Mesothelial cell of epicardium (in vitro differentiated cells): ENCODE results near the gene CCL2. TPM values are rescaled to one million over a fixed set of nuclear protein-coding genes. Genes with fewer than 3 reads are reported as not detected.

ENCODE experiments used
- DNase-seq, 2 experiments: peaks; one replicate each; pipeline ENCODE4 v3.0.0; 2021; ENCODE audit warnings: low spot score in 2 of 2; ENCODE audit not compliant: unreplicated experiment in 2 of 2
- H3K27ac Mint-ChIP-seq: 2 replicates; pipeline ENCODE4 v1.8.0; 2021; ENCODE audit warnings: mixed read lengths
- H3K27me3 Mint-ChIP-seq: 2 replicates; pipeline ENCODE4 v1.8.0; 2021; ENCODE audit warnings: low read depth, mixed read lengths
- H3K36me3 Mint-ChIP-seq: 2 replicates; pipeline ENCODE4 v1.8.0; 2021; ENCODE audit warnings: mixed read lengths
- H3K4me1 Mint-ChIP-seq: 2 replicates; pipeline ENCODE4 v1.8.0; 2021; ENCODE audit warnings: mixed read lengths
- H3K4me3 Mint-ChIP-seq: 2 replicates; pipeline ENCODE4 v1.8.0; 2021; ENCODE audit warnings: mild to moderate bottlenecking, moderate library complexity, mixed read lengths
- H3K9me3 Mint-ChIP-seq: 2 replicates; pipeline ENCODE4 v1.8.0; 2021; ENCODE audit warnings: mixed read lengths
- total RNA-seq: library from RNA; stranded (reverse); gene quantifications from 3 replicates; pipeline ENCODE4 v1.2.1, GENCODE V29; 2021
- TF ChIP-seq, protein P1 (sequence below): fragments of 200-600 bp; sonication (generic); IDR thresholded peaks from one replicate; pipeline ENCODE4 v1.5.0; 2021; ENCODE audit warnings: antibody characterized with exemption; ENCODE audit not compliant: unreplicated experiment

The CCL2 gene
- total RNA-seq, 1 donor from 2014 or later = 53.5 TPM

DNA sequence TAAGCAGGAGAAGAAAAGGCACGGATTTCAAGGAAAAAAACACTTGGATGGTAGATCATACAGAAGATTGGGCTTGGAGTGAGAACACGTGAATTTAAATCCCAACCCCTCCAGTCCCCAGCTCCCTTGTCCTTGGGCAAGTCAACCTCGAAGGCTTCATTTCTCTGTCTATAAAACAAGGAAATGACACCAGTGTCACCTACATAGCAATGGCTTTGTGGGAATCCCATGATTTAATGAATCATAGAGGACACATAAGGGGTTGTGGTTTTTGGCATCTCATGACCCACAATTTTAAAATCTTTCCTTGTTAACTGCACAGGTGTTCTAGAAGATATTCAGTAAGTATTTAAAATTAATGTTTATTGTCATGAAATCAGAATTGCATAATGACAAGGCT, 8.2 kb upstream of the CCL2 start:
- Mint-ChIP-seq H3K4me3 (no peak overlapping the region), H3K4me1 (peaks cover 29% of the 10 kb centered on the region), H3K36me3 (no peaks in the 10 kb centered on the region), H3K27ac (no peak overlapping the region), H3K9me3 (no peaks in the 10 kb centered on the region), H3K27me3 (peaks cover 3% of the 10 kb centered on the region)
- DNase-seq = no peak
- TF ChIP-seq, protein P1, sequence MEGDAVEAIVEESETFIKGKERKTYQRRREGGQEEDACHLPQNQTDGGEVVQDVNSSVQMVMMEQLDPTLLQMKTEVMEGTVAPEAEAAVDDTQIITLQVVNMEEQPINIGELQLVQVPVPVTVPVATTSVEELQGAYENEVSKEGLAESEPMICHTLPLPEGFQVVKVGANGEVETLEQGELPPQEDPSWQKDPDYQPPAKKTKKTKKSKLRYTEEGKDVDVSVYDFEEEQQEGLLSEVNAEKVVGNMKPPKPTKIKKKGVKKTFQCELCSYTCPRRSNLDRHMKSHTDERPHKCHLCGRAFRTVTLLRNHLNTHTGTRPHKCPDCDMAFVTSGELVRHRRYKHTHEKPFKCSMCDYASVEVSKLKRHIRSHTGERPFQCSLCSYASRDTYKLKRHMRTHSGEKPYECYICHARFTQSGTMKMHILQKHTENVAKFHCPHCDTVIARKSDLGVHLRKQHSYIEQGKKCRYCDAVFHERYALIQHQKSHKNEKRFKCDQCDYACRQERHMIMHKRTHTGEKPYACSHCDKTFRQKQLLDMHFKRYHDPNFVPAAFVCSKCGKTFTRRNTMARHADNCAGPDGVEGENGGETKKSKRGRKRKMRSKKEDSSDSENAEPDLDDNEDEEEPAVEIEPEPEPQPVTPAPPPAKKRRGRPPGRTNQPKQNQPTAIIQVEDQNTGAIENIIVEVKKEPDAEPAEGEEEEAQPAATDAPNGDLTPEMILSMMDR = no peak

DNA sequence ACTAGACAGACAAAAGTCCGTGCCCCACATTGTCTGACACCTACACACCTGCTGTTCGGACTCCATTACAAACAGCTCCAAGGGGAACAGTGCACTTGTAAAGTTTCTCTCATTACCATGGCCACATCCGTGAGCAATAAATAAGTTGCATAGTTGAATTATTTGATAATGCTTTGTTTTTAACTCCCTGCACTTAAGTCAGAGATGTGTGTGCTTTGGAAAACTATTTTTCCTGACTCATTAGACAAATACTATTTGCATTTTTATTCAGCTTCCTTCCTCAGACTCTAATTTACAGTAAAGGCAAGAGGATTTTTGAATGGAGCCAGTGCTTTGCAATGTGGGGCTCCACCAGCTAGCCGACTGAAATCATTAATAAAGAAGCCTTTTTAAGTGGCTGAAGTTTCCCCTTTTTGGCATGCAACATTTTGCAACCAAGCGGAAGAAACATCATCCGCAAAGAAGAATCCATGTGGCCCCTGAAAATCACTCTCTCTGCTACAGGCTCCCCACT, 6.5 kb upstream of the CCL2 start:
- H3K4me1 Mint-ChIP-seq = peaks cover 44% of the 10 kb centered on the region

DNA sequence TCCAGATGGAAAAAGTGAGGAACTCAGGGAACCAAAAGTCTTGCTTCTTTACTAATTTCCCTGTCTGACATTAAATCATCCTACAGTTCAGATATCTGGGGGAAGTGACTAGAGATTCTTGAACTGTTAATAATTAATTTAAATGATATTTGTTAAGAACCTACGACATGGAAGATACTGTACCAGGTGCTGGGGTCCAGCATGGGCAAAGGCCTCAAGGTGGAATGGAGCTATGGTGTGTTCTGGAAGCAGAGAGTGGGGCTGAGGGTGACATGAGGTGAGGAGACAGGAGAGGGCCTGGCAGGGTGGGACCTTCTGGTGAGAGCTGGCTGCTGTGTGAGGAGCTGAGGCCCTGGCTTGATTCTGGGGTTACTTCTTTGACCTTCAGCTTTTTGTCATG, 6.0 kb upstream of the CCL2 start:
- no peaks in the 10 kb centered on the region for H3K9me3 Mint-ChIP-seq
- no peak for DNase-seq
- H3K27me3 Mint-ChIP-seq = peaks cover 3% of the 10 kb centered on the region
- no peaks in the 10 kb centered on the region for H3K36me3 Mint-ChIP-seq
- TF ChIP-seq, protein P1 = no peak
- H3K4me1 Mint-ChIP-seq = peaks cover 49% of the 10 kb centered on the region
- no peak overlapping the region for H3K4me3 Mint-ChIP-seq
- H3K27ac Mint-ChIP-seq = no peak overlapping the region

More for the DNA sequence above, 6.5 kb upstream of the CCL2 start:
- H3K27me3 Mint-ChIP-seq = peaks cover 3% of the 10 kb centered on the region
- DNase-seq = no peak
- no peak overlapping the region for H3K4me3 Mint-ChIP-seq
- no peak overlapping the region for H3K27ac Mint-ChIP-seq
- TF ChIP-seq, protein P1 = no peak
- H3K36me3 Mint-ChIP-seq = no peaks in the 10 kb centered on the region
- no peaks in the 10 kb centered on the region for H3K9me3 Mint-ChIP-seq

DNA sequence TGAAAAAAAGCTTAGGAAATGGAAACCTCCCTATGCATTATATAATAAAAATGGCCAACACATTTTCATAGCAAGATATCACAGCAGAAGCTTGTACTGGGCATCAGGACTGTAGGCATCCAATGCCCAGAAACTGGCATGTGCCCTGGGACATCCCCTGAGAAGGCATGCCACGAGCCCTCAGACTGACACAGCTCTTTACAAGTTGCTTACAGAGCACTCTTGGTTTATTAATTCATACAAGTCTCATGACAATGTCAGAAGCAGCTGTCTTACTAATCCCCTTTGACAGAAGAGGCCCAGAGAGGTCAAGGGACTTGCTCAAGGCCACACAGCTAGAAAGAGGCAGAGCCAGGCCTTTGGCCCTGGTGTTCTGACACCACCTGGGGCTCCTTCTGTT, 5.6 kb upstream of the CCL2 start:
- Mint-ChIP-seq H3K4me3 (no peak overlapping the region), H3K4me1 (peaks cover 54% of the 10 kb centered on the region), H3K27me3 (peaks cover 3% of the 10 kb centered on the region), H3K36me3 (no peaks in the 10 kb centered on the region), H3K27ac (no peak overlapping the region), H3K9me3 (no peaks in the 10 kb centered on the region)
- no peak for DNase-seq
- TF ChIP-seq, protein P1 = no peak

DNA sequence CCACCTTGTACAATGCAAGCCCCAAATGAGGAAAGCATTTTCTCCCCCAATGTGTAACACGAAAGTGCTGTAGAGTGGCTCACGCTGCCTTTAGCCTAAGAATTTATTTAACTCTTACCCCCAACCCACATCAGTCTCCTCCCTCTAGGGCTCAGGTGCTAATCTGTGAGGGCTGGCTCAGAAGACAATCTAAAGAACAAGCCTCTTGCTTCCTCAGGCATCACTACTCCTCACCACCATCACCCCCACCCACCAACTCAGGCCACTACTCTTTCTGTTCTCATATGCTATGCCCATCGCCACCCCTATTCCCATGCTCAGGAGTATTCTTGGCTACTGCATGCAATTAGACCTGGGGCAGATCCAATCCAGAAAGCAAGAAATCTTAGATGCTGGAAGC, 3.9 kb upstream of the CCL2 start:
- Mint-ChIP-seq H3K27me3 (peaks cover 3% of the 10 kb centered on the region), H3K4me1 (peaks cover 64% of the 10 kb centered on the region), H3K36me3 (no peaks in the 10 kb centered on the region), H3K4me3 (no peak overlapping the region), H3K9me3 (no peaks in the 10 kb centered on the region), H3K27ac (peak overlapping the region; percentile 98)
- no peak for DNase-seq
- TF ChIP-seq, protein P1 = no peak

DNA sequence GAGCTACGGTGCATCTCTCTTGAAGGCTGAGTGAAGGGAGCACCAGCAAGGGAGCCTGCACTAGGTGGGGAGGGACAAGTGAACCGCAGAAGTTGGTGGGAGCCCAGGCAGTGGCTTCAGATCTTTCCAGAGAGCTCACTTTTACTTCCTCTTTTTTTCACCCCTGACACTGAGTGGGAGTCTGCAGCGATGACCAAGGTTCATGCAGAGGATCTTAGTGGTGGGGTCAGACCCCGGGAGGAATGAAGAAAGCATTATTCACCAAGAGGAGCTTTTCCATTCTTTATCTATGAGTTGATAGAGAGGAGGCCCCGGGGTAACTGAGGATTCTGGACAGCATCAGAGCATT, 3.0 kb upstream of the CCL2 start:
- peak overlapping the region; percentile 98 for H3K27ac Mint-ChIP-seq

More for the DNA sequence above, 3.0 kb upstream of the CCL2 start:
- H3K36me3 Mint-ChIP-seq = no peaks in the 10 kb centered on the region
- H3K4me1 Mint-ChIP-seq = peaks cover 66% of the 10 kb centered on the region
- H3K4me3 Mint-ChIP-seq = no peak overlapping the region
- DNase-seq = no peak
- TF ChIP-seq, protein P1 = no peak
- peaks cover 3% of the 10 kb centered on the region for H3K27me3 Mint-ChIP-seq
- no peaks in the 10 kb centered on the region for H3K9me3 Mint-ChIP-seq
